Spleen (tissue), 11 donors: Measurements from ENCODE around the gene P2RX1. TPM values are rescaled to one million over a fixed set of nuclear protein-coding genes. Genes with fewer than 3 reads are reported as not detected.

Experiments used
- DNase-seq: peaks from one replicate; pipeline ENCODE4 v3.0.0-alpha.2; 2020
- H3K27ac ChIP-seq, 8 donors: fragments of 200-600 bp; sonication (generic) in 7 of 8; 1 replicate in 4 of 8; 2 replicates in 4 of 8; pipeline versions ENCODE4 v1.5.0 to v1.8.0; 2016 to 2021; ENCODE audit warnings: inconsistent platforms in 4 of 8, mild to moderate bottlenecking in 4 of 8, moderate library complexity in 1 of 8
- H3K27me3 ChIP-seq, 7 donors: fragments of 200-600 bp; sonication (generic) in 6 of 7; replicated peaks in 1 of 7; 1 replicate in 4 of 7; 2 replicates in 3 of 7; pipeline versions ENCODE4 v1.5.0 to v1.8.0; 2016 to 2021; ENCODE audit warnings: inconsistent platforms in 3 of 7, mild to moderate bottlenecking in 1 of 7
- H3K36me3 ChIP-seq, 6 donors: fragments of 200-600 bp; sonication (generic) in 5 of 6; 1 replicate in 4 of 6; 2 replicates in 2 of 6; pipeline versions ENCODE4 v1.5.0 to v1.8.0; 2016 to 2021; ENCODE audit warnings: inconsistent platforms in 2 of 6
- H3K4me1 ChIP-seq, 6 donors: fragments of 200-600 bp; sonication (generic) in 5 of 6; 1 replicate in 3 of 6; 2 replicates in 3 of 6; pipeline versions ENCODE4 v1.5.0 to v1.8.0; 2016 to 2021; ENCODE audit warnings: inconsistent platforms in 3 of 6
- H3K4me3 ChIP-seq, 8 donors: fragments of 200-600 bp; sonication (generic) in 7 of 8; 1 replicate in 4 of 8; 2 replicates in 4 of 8; pipeline versions ENCODE4 v1.5.0 to v1.8.0; 2016 to 2021; ENCODE audit warnings: inconsistent platforms in 4 of 8, mild to moderate bottlenecking in 4 of 8, moderate library complexity in 2 of 8
- H3K9me3 ChIP-seq, 8 donors: fragments of 200-600 bp; sonication (generic) in 7 of 8; 1 replicate in 4 of 8; 2 replicates in 4 of 8; pipeline versions ENCODE4 v1.5.0 to v1.8.0; 2016 to 2021; ENCODE audit warnings: inconsistent platforms in 4 of 8
- POLR2A ChIP-seq, 3 donors: fragments of 450-650 bp; IDR thresholded peaks; one replicate each; pipeline ENCODE4 v1.5.1; 2017; ENCODE audit warnings: antibody characterized with exemption in 3 of 3, mild to moderate bottlenecking in 1 of 3
- POLR2AphosphoS5 ChIP-seq, 3 donors: sonication (generic); formaldehyde crosslinking; IDR thresholded peaks; one replicate each; pipeline ENCODE4 v1.5.1; 2017; ENCODE audit warnings: antibody characterized with exemption in 3 of 3
- WGBS, 5 donors: extraction: QIAGEN DNeasy Blood & Tissue Kit in 3 of 5; methylation state at CpG; one replicate each; pipeline versions ENCODE4 v1.1.5 to v1.1.7; 2013 to 2018; 5-methylcytosine and 5-hydroxymethylcytosine counted together
- intact Hi-C: fragments of 100-400 bp; cut with DNase I; formaldehyde crosslinking; loops from one replicate; pipeline ENCODE4 v1.15.0; 2023; ENCODE audit warnings: low total_unique reads
- polyA plus RNA-seq, 3 donors: library from polyadenylated mRNA; stranded (reverse); fragments of 200-250 nt; gene quantifications; one replicate each; pipeline ENCODE4 v1.2.1, GENCODE V29; 2013
- total RNA-seq, 7 donors: library from RNA; depleted of rRNA in 3 of 7; stranded (reverse); fragments of >200 nt in 3 of 7; fragmentation: NEBNext Ultra II Directional in 4 of 7; extraction: Animal tissue kit (Norgen Biotek cat#: 25700) in 4 of 7; gene quantifications; one replicate each; pipeline versions ENCODE4 v1.1.0 to v1.2.1, GENCODE V29; 2016 to 2021
- TF ChIP-seq, protein P1 (sequence below), 11 experiments: fragments of 200-600 bp in 7 of 11; fragments of 450-650 bp in 4 of 11; sonication (generic) in 4 of 11; IDR thresholded peaks in 8 of 11; conservative IDR thresholded peaks in 3 of 11; 1 replicate in 7 of 11; 2 replicates in 4 of 11; pipeline versions ENCODE4 v1.4.0 to v1.8.0; 2016 to 2021; ENCODE audit warnings: antibody characterized with exemption in 11 of 11, inconsistent platforms in 4 of 11, mild to moderate bottlenecking in 1 of 11
- donor health status: healthy with polysubstance abuse.
- donor health status: DM: no; HTN: no; CAD: no; lungs with moderate emphysema.
- donor health status: DM: no; HTN: no; CAD: no.
- donor health status: Bipolar disorder and iron deficiency.
- donor health status: healthy.
- donor health status: DM: no; HTN: no; CAD: no.
- donor health status: DM: yes; HTN: yes; CAD: no.

The P2RX1 gene
- total and polyA plus RNA-seq, 10 donors = 9.2 to 46.3 (median 21.7) TPM

- Histone ChIP-seq H3K9me3 (no peaks in the 10 kb centered on the region), H3K36me3 (peaks cover 0 to 13% (median 0%) of the 10 kb centered on the region in 6 donors), H3K4me3 (peak overlapping the region; percentile 74 to 98 (median 88)), H3K4me1 (peaks cover 25 to 88% (median 57%) of the 10 kb centered on the region in 6 donors), H3K27me3 (no peaks in the 10 kb centered on the region), H3K27ac (peak overlapping the region; percentile 38 to 95 (median 72))
- intact Hi-C loops = no loop called here
- WGBS, 5 donors = 0 to 1% (median 1%) methylated on average over 14 to 96 of the region's 96 CpGs
- DNase-seq = peak; percentile 95
- TF ChIP-seq, protein P1, sequence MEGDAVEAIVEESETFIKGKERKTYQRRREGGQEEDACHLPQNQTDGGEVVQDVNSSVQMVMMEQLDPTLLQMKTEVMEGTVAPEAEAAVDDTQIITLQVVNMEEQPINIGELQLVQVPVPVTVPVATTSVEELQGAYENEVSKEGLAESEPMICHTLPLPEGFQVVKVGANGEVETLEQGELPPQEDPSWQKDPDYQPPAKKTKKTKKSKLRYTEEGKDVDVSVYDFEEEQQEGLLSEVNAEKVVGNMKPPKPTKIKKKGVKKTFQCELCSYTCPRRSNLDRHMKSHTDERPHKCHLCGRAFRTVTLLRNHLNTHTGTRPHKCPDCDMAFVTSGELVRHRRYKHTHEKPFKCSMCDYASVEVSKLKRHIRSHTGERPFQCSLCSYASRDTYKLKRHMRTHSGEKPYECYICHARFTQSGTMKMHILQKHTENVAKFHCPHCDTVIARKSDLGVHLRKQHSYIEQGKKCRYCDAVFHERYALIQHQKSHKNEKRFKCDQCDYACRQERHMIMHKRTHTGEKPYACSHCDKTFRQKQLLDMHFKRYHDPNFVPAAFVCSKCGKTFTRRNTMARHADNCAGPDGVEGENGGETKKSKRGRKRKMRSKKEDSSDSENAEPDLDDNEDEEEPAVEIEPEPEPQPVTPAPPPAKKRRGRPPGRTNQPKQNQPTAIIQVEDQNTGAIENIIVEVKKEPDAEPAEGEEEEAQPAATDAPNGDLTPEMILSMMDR (IDR thresholded peaks at IDR 0.05 in 8 of 11, conservative IDR thresholded peaks at IDR 0.05 in 3 of 11) = peak in 2 of 11 experiments; percentile 11 to 17
- TF ChIP-seq POLR2A (IDR thresholded peaks at IDR 0.05) = no peak
- peak; percentile 64 to 82 (median 76) for TF ChIP-seq POLR2AphosphoS5 (IDR thresholded peaks at IDR 0.05)
These were observed 23.9 kb downstream of the P2RX1 start for GRCh38 chr17:3892095-3892998.

- Histone ChIP-seq H3K4me1 (peaks cover 32 to 95% (median 64%) of the 10 kb centered on the region in 6 donors), H3K27ac (peak overlapping the region in 4 of 8 donors; percentile 91 to 95 (median 92))
- intact Hi-C loops = no loop called here
These were observed 24.6 kb downstream of the P2RX1 start for GRCh38 chr17:3891626-3892094.

GRCh38 chr17:3890878-3891219 is 25.4 kb downstream of the P2RX1 start:
- Histone ChIP-seq H3K9me3 (no peaks in the 10 kb centered on the region), H3K4me3 (no peak overlapping the region), H3K36me3 (no peaks in the 10 kb centered on the region), H3K4me1 (peaks cover 33 to 97% (median 71%) of the 10 kb centered on the region in 6 donors), H3K27ac (no peak overlapping the region), H3K27me3 (no peaks in the 10 kb centered on the region)
- no peak for DNase-seq
- 78 to 88% (median 84%) methylated on average over 4 of the region's 4 CpGs for WGBS, 5 donors
- TF ChIP-seq, protein P1 (IDR thresholded peaks at IDR 0.05 in 8 of 11, conservative IDR thresholded peaks at IDR 0.05 in 3 of 11) = no peak
- TF ChIP-seq POLR2A (IDR thresholded peaks at IDR 0.05) = no peak
- TF ChIP-seq POLR2AphosphoS5 (IDR thresholded peaks at IDR 0.05) = no peak
- intact Hi-C loops = no loop called here

More at GRCh38 chr17:3891626-3892094, 24.6 kb downstream of the P2RX1 start:
- TF ChIP-seq, protein P1 (IDR thresholded peaks at IDR 0.05 in 8 of 11, conservative IDR thresholded peaks at IDR 0.05 in 3 of 11) = no peak
- no peak for DNase-seq
- peak overlapping the region; percentile 74 to 98 (median 88) for H3K4me3 ChIP-seq
- H3K36me3 ChIP-seq = peaks cover 0 to 6% (median 0%) of the 10 kb centered on the region in 6 donors
- no peaks in the 10 kb centered on the region for H3K9me3 ChIP-seq
- no peaks in the 10 kb centered on the region for H3K27me3 ChIP-seq
- 39 to 52% (median 46%) methylated on average over 12 of the region's 12 CpGs for WGBS, 5 donors
